Measurements from ENCODE around the gene PACRG.

DNA sequence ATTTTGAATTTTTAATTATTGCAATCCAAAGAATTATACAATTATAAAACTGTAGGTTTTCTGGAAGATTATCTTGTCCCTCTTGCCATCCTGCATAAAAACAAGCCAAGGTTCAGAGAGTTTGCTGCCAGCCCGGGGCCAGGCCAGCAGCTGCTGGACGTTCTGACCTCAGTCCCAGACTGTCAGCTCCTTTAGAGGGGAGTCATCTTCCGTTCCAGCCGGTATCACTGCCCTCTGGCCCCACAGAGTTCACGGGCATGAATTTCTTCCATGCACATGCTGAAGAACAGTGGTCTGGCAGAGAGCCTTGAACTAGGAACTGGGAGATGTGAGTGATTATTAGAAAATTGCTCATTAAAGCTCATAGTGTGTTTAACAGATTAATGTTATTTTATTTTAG is 556.4 kb downstream of the PACRG start:
- TF ChIP-seq, protein P1, sequence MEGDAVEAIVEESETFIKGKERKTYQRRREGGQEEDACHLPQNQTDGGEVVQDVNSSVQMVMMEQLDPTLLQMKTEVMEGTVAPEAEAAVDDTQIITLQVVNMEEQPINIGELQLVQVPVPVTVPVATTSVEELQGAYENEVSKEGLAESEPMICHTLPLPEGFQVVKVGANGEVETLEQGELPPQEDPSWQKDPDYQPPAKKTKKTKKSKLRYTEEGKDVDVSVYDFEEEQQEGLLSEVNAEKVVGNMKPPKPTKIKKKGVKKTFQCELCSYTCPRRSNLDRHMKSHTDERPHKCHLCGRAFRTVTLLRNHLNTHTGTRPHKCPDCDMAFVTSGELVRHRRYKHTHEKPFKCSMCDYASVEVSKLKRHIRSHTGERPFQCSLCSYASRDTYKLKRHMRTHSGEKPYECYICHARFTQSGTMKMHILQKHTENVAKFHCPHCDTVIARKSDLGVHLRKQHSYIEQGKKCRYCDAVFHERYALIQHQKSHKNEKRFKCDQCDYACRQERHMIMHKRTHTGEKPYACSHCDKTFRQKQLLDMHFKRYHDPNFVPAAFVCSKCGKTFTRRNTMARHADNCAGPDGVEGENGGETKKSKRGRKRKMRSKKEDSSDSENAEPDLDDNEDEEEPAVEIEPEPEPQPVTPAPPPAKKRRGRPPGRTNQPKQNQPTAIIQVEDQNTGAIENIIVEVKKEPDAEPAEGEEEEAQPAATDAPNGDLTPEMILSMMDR (conservative IDR thresholded peaks at IDR 0.05; ENCODE audit: low read length): no peak
- TF ChIP-seq EZH2phosphoT487 (IDR thresholded peaks at IDR 0.05; ENCODE audit: borderline replicate concordance, low read depth, low read length): no peak

Data from OCI-LY7 (cell line).